K562 (cell line): ENCODE measurements around the gene ARFRP1. TPM values are rescaled to one million over a fixed set of nuclear protein-coding genes. Genes with fewer than 3 reads are reported as not detected.
A peak's percentile ranks its signal among the peaks of the same experiment; 100 is the strongest.

Experiments
- CEBPG ChIP-seq, 3 experiments: fragments of 200-800 bp in 1 of 3; sonication (Bioruptor generic) in 1 of 3; sonication (generic) in 1 of 3; formaldehyde crosslinking in 1 of 3; IDR thresholded peaks in 2 of 3; conservative IDR thresholded peaks in 1 of 3; 2 replicates each; pipeline versions ENCODE4 v1.6.1 to v1.8.0; 2016 to 2022; ENCODE audit warnings: missing compliant biosample characterization in 2 of 3, missing genetic modification characterization in 2 of 3, mild to moderate bottlenecking in 1 of 3, missing genetic modification reagents in 1 of 3
- DIDO1 ChIP-seq: fragments of 450-650 bp; IDR thresholded peaks from 2 replicates; pipeline ENCODE4 v1.6.1; 2016; ENCODE audit warnings: low read depth, missing biosample characterization, missing genetic modification characterization
- ELF4 ChIP-seq: fragments of 450-650 bp; formaldehyde crosslinking; IDR thresholded peaks from 2 replicates; pipeline ENCODE4 v1.4.0; 2022; ENCODE audit warnings: missing genetic modification characterization
- MAFF ChIP-seq: IDR thresholded peaks from 2 replicates; pipeline ENCODE4 v1.6.1; 2012; ENCODE audit warnings: low read length, improper control_type of control experiment
- MTF1 ChIP-seq: fragments of 250-450 bp; sonication (Bioruptor Pico); IDR thresholded peaks from 2 replicates; pipeline ENCODE4 v1.9.0; 2021; ENCODE audit warnings: moderate library complexity, mild to moderate bottlenecking, inconsistent platforms, borderline replicate concordance
- NFYB ChIP-seq: IDR thresholded peaks from 2 replicates; pipeline ENCODE4 v1.6.1; 2011; ENCODE audit warnings: mild to moderate bottlenecking, moderate library complexity; ENCODE audit not compliant: insufficient read length; ENCODE audit errors: extremely low read depth
- NR4A1 ChIP-seq, 2 experiments: fragments of 250-450 bp in 1 of 2; fragments of 450-650 bp in 1 of 2; sonication (Bioruptor Pico) in 1 of 2; IDR thresholded peaks; 2 replicates each; pipeline versions ENCODE4 v1.4.0 to v1.6.1; 2016 to 2020; ENCODE audit warnings: mild to moderate bottlenecking in 2 of 2, missing compliant biosample characterization in 1 of 2, missing genetic modification characterization in 1 of 2, moderate library complexity in 1 of 2
- NRF1 ChIP-seq, 2 experiments: fragments of 450-650 bp; IDR thresholded peaks in 1 of 2; conservative IDR thresholded peaks in 1 of 2; 2 replicates each; pipeline ENCODE4 v1.6.1; 2014; ENCODE audit warnings: mild to moderate bottlenecking in 2 of 2
- PURB ChIP-seq: sonication (generic); formaldehyde crosslinking; IDR thresholded peaks from 2 replicates; pipeline ENCODE4 v1.9.0; 2021; ENCODE audit warnings: low read depth, mild to moderate bottlenecking, missing genetic modification reagents
- RAD21 ChIP-seq, 2 experiments: fragments of 250-450 bp in 1 of 2; fragments of 450-650 bp in 1 of 2; sonication (Bioruptor Pico) in 1 of 2; formaldehyde crosslinking in 1 of 2; IDR thresholded peaks in 1 of 2; conservative IDR thresholded peaks in 1 of 2; 2 replicates each; pipeline versions ENCODE4 v1.4.0 to v1.8.0; 2020 to 2022; ENCODE audit warnings: mild to moderate bottlenecking in 2 of 2, moderate library complexity in 1 of 2
- RNF2 ChIP-seq: sonication (generic); IDR thresholded peaks from 2 replicates; pipeline ENCODE4 v1.6.1; 2016
- SETDB1 ChIP-seq: IDR thresholded peaks from one replicate; pipeline ENCODE4 v1.6.1; 2012; ENCODE audit warnings: low read length, control low read depth, inconsistent platforms
- SREBF1 ChIP-seq: fragments of 150-350 bp; IDR thresholded peaks from 2 replicates; pipeline ENCODE4 v1.6.1; 2014; ENCODE audit warnings: antibody characterized with exemption, low read depth, low read length, borderline replicate concordance
- SREBF2 ChIP-seq: sonication (generic); formaldehyde crosslinking; IDR thresholded peaks from 2 replicates; pipeline ENCODE4 v1.4.0; 2020; ENCODE audit warnings: mild to moderate bottlenecking, missing genetic modification reagents
- SRSF1 ChIP-seq: fragments of 200-400 bp; formaldehyde crosslinking; IDR thresholded peaks from 2 replicates; pipeline ENCODE4 v1.6.1; 2017; ENCODE audit warnings: mild to moderate bottlenecking, low read depth, low read length, moderate library complexity
- STAT5B ChIP-seq: fragments of 250-450 bp; sonication (Bioruptor Pico); IDR thresholded peaks from 2 replicates; pipeline ENCODE4 v1.8.0; 2021; ENCODE audit warnings: mild to moderate bottlenecking, inconsistent platforms
- ZEB2 ChIP-seq: fragments of 450-650 bp; IDR thresholded peaks from 2 replicates; pipeline ENCODE4 v1.6.1; 2016
- ZHX1 ChIP-seq: fragments of 150-350 bp; conservative IDR thresholded peaks from 2 replicates; pipeline ENCODE4 v1.6.1; 2014; ENCODE audit warnings: low read length
- ZNF277 ChIP-seq: fragments of 250-450 bp; sonication (Bioruptor Pico); IDR thresholded peaks from 2 replicates; pipeline ENCODE4 v1.8.0; 2022; ENCODE audit warnings: inconsistent platforms, mild to moderate bottlenecking, moderate library complexity, borderline replicate concordance
- ZNF589 ChIP-seq: fragments of 200-800 bp; sonication (Bioruptor generic); IDR thresholded peaks from 2 replicates; pipeline ENCODE4 v1.6.1; 2016; ENCODE audit warnings: low read depth, missing genetic modification characterization, missing compliant biosample characterization
- ZNF780A ChIP-seq: fragments of 250-450 bp; sonication (Bioruptor Pico); IDR thresholded peaks from 2 replicates; pipeline ENCODE4 v1.5.0; 2021; ENCODE audit warnings: mild to moderate bottlenecking
- polyA plus RNA-seq, 8 experiments: library from polyadenylated mRNA; depleted of rRNA in 4 of 8; stranded (reverse) in 5 of 8; unstranded in 3 of 8; fragments of >200 nt; fragmentation: Nextera tagmentation in 2 of 8; fragmentation: Illumina TruSeq in 1 of 8; extraction: Ambion mirVana in 2 of 8; extraction: Trizol in 1 of 8; gene quantifications; 2 replicates each; pipeline versions ENCODE4 v1.2.1 to v1.2.3, GENCODE V29; 2011 to 2014; ENCODE audit warnings: inconsistent platforms in 1 of 8, missing spikeins in 1 of 8
- total RNA-seq, 7 experiments: library from RNA; depleted of rRNA in 6 of 7; stranded (reverse); fragments of >200 nt in 6 of 7; fragmentation: Illumina TruSeq in 2 of 7; extraction: Trizol in 2 of 7; gene quantifications; 2 replicates each; pipeline versions ENCODE4 v1.2.1 to v1.2.3, GENCODE V29; 2011 to 2021; ENCODE audit warnings: low replicate concordance in 1 of 7

ARFRP1 gene
- total and polyA plus RNA-seq, 9 of the 15 experiments (the other 6 are each of a cell fraction or from before 2014, with no cell fraction given): 2.2 to 78.9 (median 37.3) TPM

GRCh38 chr20:63707558-63708300 is at the start of gene ARFRP1, which contains the start of gene ZGPAT (continued):
- TF ChIP-seq ZHX1: no peak
- no peak for TF ChIP-seq SETDB1
- TF ChIP-seq NRF1 (conservative IDR thresholded peaks at IDR 0.05 in 1 of 2, IDR thresholded peaks at IDR 0.05 in 1 of 2): peak in 1 of 2 experiments; percentile 47; a peak in 2 of 4 replicates
- no peak for TF ChIP-seq ZEB2
- 0 out of 2 replicates have a peak, but pooled peaks have one; percentile 46 for TF ChIP-seq NR4A1 (CRISPR knock-in tag; IDR thresholded peaks at IDR 0.05)
- TF ChIP-seq NR4A1 (tag; IDR thresholded peaks at IDR 0.05): peak; percentile 84
- no peak for TF ChIP-seq NFYB
- TF ChIP-seq ELF4 (CRISPR knock-in tag): no peak
- no peak for TF ChIP-seq ZNF780A (CRISPR knock-in tag)
- TF ChIP-seq STAT5B (CRISPR knock-in tag): no peak
- TF ChIP-seq MTF1 (CRISPR knock-in tag): no peak
- 0 out of 4 replicates have a peak, but pooled peaks of 1 of the 2 experiments have one; percentile 16 for TF ChIP-seq RAD21 (CRISPR knock-in tag; conservative IDR thresholded peaks at IDR 0.05 in 1 of 2, IDR thresholded peaks at IDR 0.05 in 1 of 2)
- no peak for TF ChIP-seq SREBF2
- TF ChIP-seq SREBF1: peak; percentile 83
- no peak for TF ChIP-seq CEBPG (CRISPR knock-in tag; IDR thresholded peaks at IDR 0.05)
- no peak for TF ChIP-seq CEBPG (tag; conservative IDR thresholded peaks at IDR 0.05 in 1 of 2, IDR thresholded peaks at IDR 0.05 in 1 of 2)
- TF ChIP-seq MAFF: no peak
- no peak for TF ChIP-seq PURB
- peak; percentile 65; the same call in 1 of the 2 replicates for TF ChIP-seq DIDO1 (tag)
- TF ChIP-seq ZNF589 (CRISPR knock-in tag): no peak
- TF ChIP-seq SRSF1: no peak
- peak; percentile 29; the same call in 1 of the 2 replicates for TF ChIP-seq RNF2
- no peak for TF ChIP-seq ZNF277 (CRISPR knock-in tag)
